Measurements from ENCODE around the gene PCDH9.

Gene PCDH9

DNA sequence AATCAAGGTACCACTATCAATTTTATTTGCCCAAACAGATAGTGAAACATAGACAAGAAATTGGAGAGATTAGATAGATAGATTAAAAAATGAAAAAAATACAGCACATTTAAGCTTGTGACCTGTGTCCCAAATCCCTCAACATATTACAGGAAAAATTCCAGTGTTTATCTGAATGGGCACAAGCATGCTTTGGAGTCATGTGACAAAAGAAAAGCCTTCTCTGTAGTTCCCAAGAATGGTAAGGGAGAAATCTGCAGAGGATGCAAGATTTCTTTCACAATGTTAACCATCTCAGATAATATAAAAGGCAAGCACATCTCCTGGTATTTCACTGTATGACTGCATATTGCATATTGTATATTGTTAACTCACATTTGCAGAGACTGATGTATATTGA lies 168.0 kb downstream of the PCDH9 start:
- no peak overlapping the region for H3K4me3 Mint-ChIP-seq
- H3K27ac Mint-ChIP-seq, result no peak overlapping the region
- no peaks in the 10 kb centered on the region for H3K9me3 Mint-ChIP-seq
- no peaks in the 10 kb centered on the region for H3K4me1 Mint-ChIP-seq (ENCODE audit: low read depth)
- no peaks in the 10 kb centered on the region for H3K27me3 Mint-ChIP-seq
- H3K36me3 Mint-ChIP-seq (ENCODE audit: low read depth), result no peaks in the 10 kb centered on the region
- intact Hi-C loops (cut with micrococcal nuclease), result no loop called here

DNA sequence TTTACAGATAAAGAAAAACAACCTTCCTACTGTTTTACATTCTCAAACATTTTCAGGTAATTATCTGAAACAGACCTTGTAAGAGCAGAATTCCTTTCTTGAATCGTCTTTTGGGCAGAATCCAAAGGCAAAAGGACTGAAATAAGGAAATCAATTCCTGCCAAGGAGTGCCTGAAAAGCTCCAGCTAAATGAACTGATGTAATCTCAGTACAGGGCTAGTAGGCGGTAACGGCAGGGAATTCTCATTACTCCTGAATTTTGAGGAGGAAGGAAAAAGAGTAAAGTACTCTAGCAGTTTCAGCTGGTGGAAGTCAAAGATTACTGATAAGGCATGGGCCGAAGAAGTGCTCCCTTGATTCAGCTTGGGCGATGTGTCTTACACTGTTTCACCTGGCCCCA lies 168.4 kb downstream of the PCDH9 start:
- Mint-ChIP-seq H3K36me3 (ENCODE audit: low read depth) (no peaks in the 10 kb centered on the region), H3K27ac (no peak overlapping the region)

DNA sequence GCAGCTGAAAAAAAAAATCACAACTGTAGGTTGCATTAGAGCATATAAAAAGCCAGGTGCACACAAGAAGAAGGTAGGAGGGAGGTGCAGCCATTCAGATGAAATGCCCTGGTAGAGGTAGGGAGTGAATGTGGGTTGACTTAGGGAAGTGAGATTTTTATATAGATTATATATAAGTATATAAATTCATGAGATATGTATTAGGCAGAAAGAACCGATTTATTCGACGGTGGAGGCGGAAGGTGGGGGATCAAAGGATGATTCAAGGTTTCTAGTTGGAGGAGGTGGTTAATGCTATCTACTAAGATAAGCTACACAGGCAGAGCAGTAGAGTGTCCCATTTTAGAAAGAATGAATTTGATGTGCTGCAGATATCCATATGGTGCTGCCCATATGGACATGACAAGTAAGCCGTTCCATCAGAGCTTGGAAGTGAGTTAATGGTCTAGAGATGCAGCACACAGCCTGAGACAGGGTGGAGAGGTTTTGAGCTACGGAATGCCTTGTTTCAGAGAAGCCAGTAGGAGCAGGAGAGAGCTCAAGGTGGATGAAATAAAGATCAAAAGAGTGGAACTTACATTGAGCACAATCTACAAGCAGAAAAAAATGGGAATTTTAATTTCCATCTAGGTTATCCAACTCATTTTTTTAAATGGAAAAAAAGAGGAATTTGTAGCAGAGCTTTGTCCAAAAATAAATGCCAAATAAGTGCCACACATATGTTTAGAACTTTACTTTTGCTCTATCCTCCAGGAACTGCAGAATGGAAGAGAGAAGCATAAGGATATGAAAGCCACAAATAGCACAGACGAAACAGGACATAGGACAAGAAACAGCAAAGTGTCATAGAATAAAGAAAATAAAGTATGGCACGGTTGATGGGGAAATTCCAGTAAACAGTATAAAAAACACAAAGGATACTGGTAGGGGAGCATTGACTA lies 177.3 kb downstream of the PCDH9 start:
- Mint-ChIP-seq H3K4me3 (no peak overlapping the region), H3K4me1 (ENCODE audit: low read depth) (no peaks in the 10 kb centered on the region), H3K27ac (no peak overlapping the region), H3K9me3 (no peaks in the 10 kb centered on the region), H3K36me3 (ENCODE audit: low read depth) (no peaks in the 10 kb centered on the region), H3K27me3 (no peaks in the 10 kb centered on the region)
- intact Hi-C loops (cut with micrococcal nuclease), result no loop called here

More for the DNA sequence above, 168.4 kb downstream of the PCDH9 start:
- intact Hi-C loops (cut with micrococcal nuclease), result no loop called here
- no peaks in the 10 kb centered on the region for H3K9me3 Mint-ChIP-seq
- H3K4me3 Mint-ChIP-seq, result no peak overlapping the region
- H3K27me3 Mint-ChIP-seq, result no peaks in the 10 kb centered on the region
- no peaks in the 10 kb centered on the region for H3K4me1 Mint-ChIP-seq (ENCODE audit: low read depth)

DNA sequence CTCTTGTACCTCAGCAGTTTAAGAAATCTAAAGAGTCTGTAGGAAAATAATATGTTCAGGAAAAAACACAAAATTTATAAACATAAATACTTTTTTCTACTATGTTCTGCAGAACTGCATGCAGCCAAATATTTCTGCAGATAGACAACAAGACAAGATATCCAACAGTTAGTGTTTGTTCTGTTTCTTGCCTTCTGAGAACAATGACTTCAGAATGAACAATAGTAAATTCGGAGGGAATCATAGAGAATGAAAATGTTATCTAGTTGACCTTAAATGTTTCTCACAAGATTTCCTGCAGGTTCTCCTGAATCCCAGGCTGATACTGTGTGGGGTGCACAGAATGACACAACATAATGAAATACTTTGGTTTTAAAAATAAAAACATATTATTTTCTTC lies 180.4 kb downstream of the PCDH9 start:
- Mint-ChIP-seq H3K9me3 (no peaks in the 10 kb centered on the region), H3K27me3 (no peaks in the 10 kb centered on the region), H3K4me3 (no peak overlapping the region), H3K36me3 (ENCODE audit: low read depth) (no peaks in the 10 kb centered on the region), H3K4me1 (ENCODE audit: low read depth) (no peaks in the 10 kb centered on the region), H3K27ac (no peak overlapping the region)
- intact Hi-C loops (cut with micrococcal nuclease), result no loop called here

DNA sequence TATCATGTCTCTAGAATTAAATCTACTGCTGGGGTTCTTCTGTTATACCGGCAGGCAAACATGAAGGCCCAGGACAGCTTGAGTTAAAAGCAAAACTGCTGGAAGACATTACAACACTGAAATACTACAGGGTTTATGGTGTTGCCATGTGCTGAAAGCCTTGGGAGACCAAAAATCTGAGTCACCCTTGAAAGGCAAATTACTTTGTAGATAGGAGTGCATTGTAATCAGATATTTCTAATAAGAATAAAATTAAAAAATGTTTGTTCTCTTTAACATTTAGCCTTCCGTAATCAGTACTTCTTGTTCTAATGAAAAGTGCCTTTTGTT lies 181.3 kb downstream of the PCDH9 start:
- Mint-ChIP-seq H3K36me3 (ENCODE audit: low read depth) (no peaks in the 10 kb centered on the region), H3K27me3 (no peaks in the 10 kb centered on the region), H3K9me3 (no peaks in the 10 kb centered on the region), H3K4me1 (ENCODE audit: low read depth) (no peaks in the 10 kb centered on the region), H3K4me3 (no peak overlapping the region), H3K27ac (no peak overlapping the region)
- intact Hi-C loops (cut with micrococcal nuclease), result no loop called here

DNA sequence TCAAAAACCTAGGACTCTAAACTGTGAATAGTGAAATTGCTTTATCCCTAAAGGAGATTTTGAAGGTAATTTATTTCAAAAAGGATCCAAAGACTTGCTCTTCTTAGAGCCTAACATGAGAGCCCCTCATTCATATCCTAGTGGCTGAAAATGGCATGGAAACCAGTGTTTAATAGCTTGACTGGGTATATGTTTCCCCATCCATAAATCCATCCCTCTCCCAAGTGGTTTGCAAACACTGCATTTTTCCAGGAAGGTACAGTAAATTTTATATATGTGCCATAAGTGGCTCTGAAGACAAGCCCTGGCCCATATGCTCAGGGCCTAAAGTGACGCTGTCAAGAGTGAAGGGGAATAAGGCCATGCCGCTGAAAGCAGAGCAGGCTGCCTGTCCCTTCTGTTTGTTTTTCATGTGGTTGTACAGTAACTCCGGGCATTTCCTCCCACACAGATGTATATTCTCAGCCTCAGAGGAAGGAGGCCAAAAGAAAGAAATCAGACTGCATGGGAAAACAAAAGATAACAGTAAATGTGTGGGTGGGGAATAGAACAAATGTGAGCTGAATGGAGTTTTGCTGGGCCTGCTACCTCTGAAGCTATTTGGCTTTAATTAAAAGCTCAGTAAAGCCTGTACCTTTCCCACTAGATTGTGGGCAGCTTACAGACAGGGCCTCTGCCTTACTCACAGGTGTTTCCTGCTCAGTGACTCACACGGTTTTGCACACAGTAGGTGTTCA lies 181.9 kb downstream of the PCDH9 start:
- intact Hi-C loops (cut with micrococcal nuclease), result no loop called here
- Mint-ChIP-seq H3K36me3 (ENCODE audit: low read depth) (no peaks in the 10 kb centered on the region), H3K27ac (no peak overlapping the region), H3K9me3 (peaks cover 3% of the 10 kb centered on the region), H3K27me3 (no peaks in the 10 kb centered on the region), H3K4me1 (ENCODE audit: low read depth) (no peaks in the 10 kb centered on the region), H3K4me3 (no peak overlapping the region)

DNA sequence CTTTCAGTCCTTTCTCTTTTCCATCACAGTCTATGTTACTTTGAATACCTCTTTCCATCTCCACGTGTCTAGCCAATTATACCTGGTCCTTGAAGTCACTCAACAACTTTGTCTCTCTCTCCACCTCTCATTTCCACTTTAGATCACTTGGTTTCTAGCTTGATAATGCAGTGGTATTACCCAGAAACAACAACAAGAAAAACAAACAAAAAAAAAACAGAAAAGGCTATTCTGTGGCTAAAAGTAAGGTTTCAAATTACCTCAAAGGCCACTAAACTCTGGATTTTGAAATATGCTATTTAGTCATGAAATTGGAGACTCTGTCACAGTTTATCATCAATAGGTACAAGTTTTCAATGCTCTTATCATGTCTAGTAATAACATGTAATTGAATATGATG lies 184.8 kb downstream of the PCDH9 start:
- H3K4me1 Mint-ChIP-seq (ENCODE audit: low read depth), result no peaks in the 10 kb centered on the region
- no peak overlapping the region for H3K27ac Mint-ChIP-seq
- intact Hi-C loops (cut with micrococcal nuclease), result no loop called here
- H3K4me3 Mint-ChIP-seq, result no peak overlapping the region
- peaks cover 17% of the 10 kb centered on the region for H3K9me3 Mint-ChIP-seq
- no peaks in the 10 kb centered on the region for H3K27me3 Mint-ChIP-seq
- no peaks in the 10 kb centered on the region for H3K36me3 Mint-ChIP-seq (ENCODE audit: low read depth)

DNA sequence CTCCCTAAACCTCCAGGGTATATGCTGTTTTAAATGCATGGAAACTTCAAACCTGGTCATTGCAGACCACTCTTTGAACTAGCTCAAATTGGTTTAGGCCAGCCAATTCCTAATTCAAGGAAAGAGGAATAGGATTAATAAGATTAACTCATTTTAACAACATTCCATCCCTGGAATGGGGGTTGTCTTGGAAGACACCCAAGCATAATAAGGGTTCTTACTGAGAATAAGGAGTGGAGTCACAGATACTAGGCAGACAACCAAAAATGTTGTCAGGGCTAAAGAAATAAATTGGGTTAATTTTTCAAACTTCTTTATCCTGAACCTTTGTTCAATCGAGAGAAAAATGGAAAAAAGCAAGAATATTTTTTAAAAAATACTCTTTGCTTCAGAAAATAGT lies 186.2 kb downstream of the PCDH9 start:
- peaks cover 17% of the 10 kb centered on the region for H3K9me3 Mint-ChIP-seq
- no peaks in the 10 kb centered on the region for H3K36me3 Mint-ChIP-seq (ENCODE audit: low read depth)
- no peak overlapping the region for H3K4me3 Mint-ChIP-seq
- intact Hi-C loops (cut with micrococcal nuclease), result no loop called here
- no peak overlapping the region for H3K27ac Mint-ChIP-seq
- no peaks in the 10 kb centered on the region for H3K4me1 Mint-ChIP-seq (ENCODE audit: low read depth)
- no peaks in the 10 kb centered on the region for H3K27me3 Mint-ChIP-seq

DNA sequence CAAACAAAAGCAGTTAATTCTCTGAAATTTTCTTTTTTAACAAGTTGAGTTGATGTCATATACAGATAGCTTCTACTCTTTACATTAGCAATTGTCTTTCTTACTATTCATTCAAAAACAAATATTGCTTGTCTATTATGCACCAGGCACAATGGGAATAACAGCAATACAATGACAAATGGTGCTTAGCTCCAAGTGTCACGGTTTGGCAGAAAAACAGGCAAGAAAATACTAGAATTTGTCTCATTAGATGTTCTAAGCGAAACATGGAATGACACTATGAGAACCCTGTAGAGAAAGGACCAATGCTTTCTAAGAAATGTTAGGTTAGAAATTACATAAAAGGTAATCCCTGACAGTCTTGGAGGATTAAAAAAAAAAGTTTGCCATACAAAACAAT lies 187.6 kb downstream of the PCDH9 start:
- Mint-ChIP-seq H3K27ac (no peak overlapping the region), H3K36me3 (ENCODE audit: low read depth) (no peaks in the 10 kb centered on the region), H3K27me3 (no peaks in the 10 kb centered on the region), H3K4me3 (no peak overlapping the region), H3K9me3 (peaks cover 17% of the 10 kb centered on the region), H3K4me1 (ENCODE audit: low read depth) (no peaks in the 10 kb centered on the region)
- intact Hi-C loops (cut with micrococcal nuclease), result no loop called here

DNA sequence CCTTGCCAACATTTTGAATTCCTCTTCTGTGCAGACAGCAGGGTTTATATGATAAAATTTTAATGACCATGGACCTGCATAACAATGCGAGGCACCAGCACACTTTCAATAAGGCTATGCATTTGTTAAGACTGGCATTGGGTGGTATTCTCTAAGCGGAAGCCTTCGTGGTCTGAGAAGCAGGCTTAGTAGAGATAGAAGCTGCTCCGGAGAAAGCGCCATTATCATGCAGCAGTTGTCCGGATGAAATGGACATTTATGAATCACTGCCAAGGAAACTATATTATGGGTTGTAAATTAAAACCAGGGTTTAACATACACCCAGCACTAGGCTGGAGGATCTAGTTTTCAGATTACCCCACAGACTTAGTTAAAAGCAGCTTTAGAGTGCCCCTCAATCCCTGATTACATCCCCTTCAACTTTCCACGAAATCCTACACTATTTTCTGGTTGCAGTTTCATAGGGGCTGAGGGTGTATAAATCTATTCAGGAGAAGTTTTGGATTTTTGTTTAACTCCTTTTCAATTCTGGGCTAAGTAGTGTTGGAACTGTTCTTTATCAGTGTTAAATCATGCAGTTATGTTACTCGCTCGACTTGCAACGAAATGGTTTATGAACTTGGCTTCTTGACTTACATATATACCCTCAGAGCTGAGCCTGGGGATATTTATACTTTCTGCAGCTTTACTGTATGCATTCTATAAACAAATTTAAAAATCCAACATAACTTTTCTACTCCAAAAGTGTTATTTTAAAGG lies 193.3 kb downstream of the PCDH9 start:
- intact Hi-C loops (cut with micrococcal nuclease), result no loop called here
- no peak overlapping the region for H3K4me3 Mint-ChIP-seq
- H3K36me3 Mint-ChIP-seq (ENCODE audit: low read depth), result no peaks in the 10 kb centered on the region
- H3K9me3 Mint-ChIP-seq, result peaks cover 3% of the 10 kb centered on the region
- H3K27me3 Mint-ChIP-seq, result no peaks in the 10 kb centered on the region
- no peaks in the 10 kb centered on the region for H3K4me1 Mint-ChIP-seq (ENCODE audit: low read depth)
- no peak overlapping the region for H3K27ac Mint-ChIP-seq

DNA sequence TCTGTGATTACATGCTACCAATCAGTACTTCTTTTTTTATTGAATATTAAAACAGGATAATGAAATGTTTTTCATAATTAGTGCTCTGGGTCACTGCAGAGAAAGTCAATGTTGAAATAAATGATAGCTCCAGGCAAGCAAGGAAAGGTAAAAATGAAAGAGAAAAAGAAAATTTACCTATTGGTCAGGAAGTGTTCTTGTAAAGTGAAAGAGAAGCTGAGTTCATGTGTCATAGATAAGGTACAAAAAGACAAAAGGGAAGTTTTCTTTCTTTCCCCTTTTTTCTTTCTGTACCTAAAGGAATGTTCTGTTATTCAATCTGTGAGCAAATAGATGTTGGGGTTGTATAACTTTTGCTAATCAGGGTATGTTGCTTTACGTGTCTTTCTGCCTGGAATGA lies 197.0 kb downstream of the PCDH9 start:
- no peak overlapping the region for H3K27ac Mint-ChIP-seq
- no peaks in the 10 kb centered on the region for H3K4me1 Mint-ChIP-seq (ENCODE audit: low read depth)
- no peaks in the 10 kb centered on the region for H3K36me3 Mint-ChIP-seq (ENCODE audit: low read depth)

DNA sequence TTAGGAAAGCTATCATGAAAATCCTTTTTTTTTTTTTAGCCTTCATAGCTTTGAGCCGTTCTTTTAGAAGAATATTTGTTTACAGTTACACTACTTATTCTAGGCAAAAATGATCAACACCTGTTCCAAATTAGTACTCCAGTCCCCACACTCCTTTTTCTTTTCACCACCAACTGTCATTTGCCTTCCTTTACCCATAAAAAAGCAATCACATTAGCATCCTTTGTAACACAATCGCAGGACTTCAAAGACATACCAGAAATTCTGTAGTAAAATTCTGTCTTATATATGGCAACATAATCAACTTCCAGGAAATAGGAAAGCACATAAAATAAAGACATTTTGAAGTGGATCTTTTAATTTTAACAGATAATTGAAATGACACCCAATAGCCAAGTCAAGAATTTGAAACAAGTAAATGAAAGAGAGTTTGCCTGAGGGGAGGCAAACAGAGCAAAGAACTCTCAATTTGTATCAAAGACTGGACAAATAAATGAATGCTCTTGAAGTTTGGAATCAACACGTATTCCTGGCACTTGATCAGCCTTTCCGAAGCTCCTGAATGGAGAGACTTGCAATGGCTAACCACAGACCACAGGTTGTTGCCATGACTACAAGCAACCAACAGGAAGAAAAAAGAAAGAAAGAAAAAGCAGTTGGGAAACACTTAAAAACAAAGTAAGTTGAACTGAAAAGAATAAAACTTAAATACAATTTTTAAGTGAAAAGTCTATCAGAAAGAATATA lies 206.8 kb downstream of the PCDH9 start:
- intact Hi-C loops (cut with micrococcal nuclease), result no loop called here
- H3K9me3 Mint-ChIP-seq, result no peaks in the 10 kb centered on the region
- H3K27me3 Mint-ChIP-seq, result no peaks in the 10 kb centered on the region
- no peaks in the 10 kb centered on the region for H3K36me3 Mint-ChIP-seq (ENCODE audit: low read depth)
- no peaks in the 10 kb centered on the region for H3K4me1 Mint-ChIP-seq (ENCODE audit: low read depth)
- no peak overlapping the region for H3K4me3 Mint-ChIP-seq
- H3K27ac Mint-ChIP-seq, result no peak overlapping the region

More for the DNA sequence above, 197.0 kb downstream of the PCDH9 start:
- intact Hi-C loops (cut with micrococcal nuclease), result no loop called here
- no peak overlapping the region for H3K4me3 Mint-ChIP-seq
- H3K9me3 Mint-ChIP-seq, result no peaks in the 10 kb centered on the region
- no peaks in the 10 kb centered on the region for H3K27me3 Mint-ChIP-seq

DNA sequence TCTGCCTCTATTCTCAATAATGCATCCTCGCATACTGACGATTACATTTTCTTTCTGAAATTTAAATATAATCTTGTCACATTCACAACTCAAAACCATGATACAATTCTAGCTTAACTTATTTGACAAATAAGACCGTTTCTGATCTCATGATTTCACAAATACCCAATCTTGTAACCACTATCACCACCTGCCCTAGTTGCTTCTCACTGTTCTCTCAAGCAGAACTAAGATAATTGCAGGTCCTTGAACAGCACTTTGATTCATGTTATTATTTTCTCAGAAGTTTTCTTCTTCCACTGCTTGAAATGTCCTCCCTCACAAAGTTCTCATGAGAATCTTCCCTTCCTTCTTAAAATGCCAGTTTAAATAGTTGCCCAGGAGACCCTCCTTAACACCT lies 211.4 kb downstream of the PCDH9 start:
- intact Hi-C loops (cut with micrococcal nuclease), result no loop called here
- no peak overlapping the region for H3K27ac Mint-ChIP-seq
- no peak overlapping the region for H3K4me3 Mint-ChIP-seq
- H3K36me3 Mint-ChIP-seq (ENCODE audit: low read depth), result no peaks in the 10 kb centered on the region
- H3K4me1 Mint-ChIP-seq (ENCODE audit: low read depth), result no peaks in the 10 kb centered on the region
- H3K9me3 Mint-ChIP-seq, result peaks cover 5% of the 10 kb centered on the region
- H3K27me3 Mint-ChIP-seq, result no peaks in the 10 kb centered on the region

Data from dendritic cell treated with granulocyte-macrophage colony-stimulating factor and Interleukin-4, amounts not matched to agents 40 ng/mL and 50 ng/mL, for 4 days (primary cell).